ENCODE measurements around the gene CDH13. TPM values are rescaled to one million over a fixed set of nuclear protein-coding genes. Genes with fewer than 3 reads are reported as not detected.

CDH13 gene
- total and polyA plus RNA-seq, 2 donors (not counting 3 experiments of a cell fraction or from before 2014, with no cell fraction given) = 96.6 to 124 TPM

- no peak for FAIRE-seq
- ChIA-PET POLR2A (no interaction called here), CTCF (no interaction called here)
- TF ChIP-seq FOS (IDR thresholded peaks at IDR 0.05; ENCODE audit: borderline replicate concordance, insufficient read depth, low read length) (no peak), EZH2 (IDR thresholded peaks at IDR 0.05; ENCODE audit: borderline replicate concordance, low read depth, low read length, severe bottlenecking) (no peak), JUN (IDR thresholded peaks at IDR 0.05; ENCODE audit: borderline replicate concordance, insufficient read depth, insufficient read length, low read depth) (no peak), MAX (IDR thresholded peaks at IDR 0.05; ENCODE audit: insufficient read depth, insufficient read length) (no peak), POLR2AphosphoS5 (IDR thresholded peaks at IDR 0.05; ENCODE audit: insufficient read depth, low read depth, low read length) (no peak), POLR2A (IDR thresholded peaks at IDR 0.05; ENCODE audit: low read depth, low read length) (no peak), CTCF (IDR thresholded peaks at IDR 0.05; ENCODE audit: extremely low read depth in 1 of 2, insufficient read depth in 1 of 2, low read depth in 1 of 2, low read length in 2 of 2) (no peak), GATA2 (IDR thresholded peaks at IDR 0.05; ENCODE audit: insufficient read depth, insufficient read length, low read depth, low read length) (no peak), MYC (IDR thresholded peaks at IDR 0.05; ENCODE audit: low read depth, low read length) (no peak)
- no peak overlapping the region for H3K4me3 ChIP-seq (replicated peaks in 1 of 3; ENCODE audit: insufficient read depth in 1 of 3, low read depth in 1 of 3, low read length in 3 of 3)
- DNase-seq (ENCODE audit: low read depth, low spot score) = no peak
- H3K9me3 ChIP-seq (replicated peaks; ENCODE audit: control insufficient read depth, insufficient read depth, low read length) = no peaks in the 10 kb centered on the region
- H3K9ac ChIP-seq (replicated peaks; ENCODE audit: extremely low read depth, insufficient read depth, low read length) = no peak overlapping the region
- intact Hi-C loops (cut with micrococcal nuclease) = no loop called here
- H3K79me2 ChIP-seq (ENCODE audit: control insufficient read depth, insufficient read depth, low read length) = no peaks in the 10 kb centered on the region
- H3K4me1 ChIP-seq (ENCODE audit: control insufficient read depth, extremely low read depth, insufficient read depth, low read length) = no peaks in the 10 kb centered on the region
- no peaks in the 10 kb centered on the region for H3K9me1 ChIP-seq (replicated peaks; ENCODE audit: control insufficient read depth, extremely low read depth, insufficient read depth, low read length)
- H2AFZ ChIP-seq (ENCODE audit: low read depth, low read length) = no peak overlapping the region
- no peak overlapping the region for H3K4me2 ChIP-seq (ENCODE audit: insufficient read depth, low read length)
- H4K20me1 ChIP-seq (replicated peaks; ENCODE audit: control insufficient read depth, extremely low read depth, insufficient read depth, low read length) = no peaks in the 10 kb centered on the region
- H3K36me3 ChIP-seq (ENCODE audit: control insufficient read depth in 2 of 2, extremely low read depth in 1 of 2, insufficient read depth in 2 of 2, low read length in 2 of 2) = no peaks in the 10 kb centered on the region
- dilution Hi-C loops (cut with MboI; ENCODE audit: extremely low pct_ligation_motif_present, low sequenced_read_pairs) = no loop called here
- no peak overlapping the region for H3K27ac ChIP-seq (ENCODE audit: insufficient read depth, low read depth, low read length)
- no TSS peak for BruUV-seq (replicated peaks)
- no peaks in the 10 kb centered on the region for H3K27me3 ChIP-seq (ENCODE audit: control insufficient read depth in 2 of 2, insufficient read depth in 2 of 2, low read length in 2 of 2)
Measured at GRCh38 chr16:83138512-83138911, 511.7 kb downstream of the CDH13 start.

Data from endothelial cell of umbilical vein (primary cell).